H1 (cell line): ENCODE measurements around the gene ACSM3. TPM values are rescaled to one million over a fixed set of nuclear protein-coding genes. Genes with fewer than 3 reads are reported as not detected.

Experiments
- CTCF ChIA-PET: fragments of 300-600 bp; sonication (Branson Sonifier 250); formaldehyde crosslinking; loops from one replicate; lab custom pipeline; 2021; ENCODE audit not compliant: partially characterized antibody; lab: Charles Lee
- POLR2A ChIA-PET: fragments of 300-600 bp; sonication (Branson Sonifier 250); formaldehyde crosslinking; loops from one replicate; lab custom pipeline; 2021; ENCODE audit warnings: inconsistent platforms; ENCODE audit not compliant: partially characterized antibody; lab: Charles Lee
- DNase-seq, 2 experiments: peaks; one replicate each; pipeline versions ENCODE4 v3.0.0 to v3.0.0-alpha.2; 2010 to 2022; ENCODE audit warnings: low spot score in 2 of 2, low read depth in 1 of 2, mixed read lengths in 1 of 2
- FAIRE-seq: peaks from 2 replicates; lab custom pipeline; 2011; peaks lifted over from hg19 to GRCh38; lab: Jason Lieb, UNC
- H2AFZ ChIP-seq: 2 replicates; pipeline ENCODE4 v1.8.1; 2012; ENCODE audit warnings: low read length, inconsistent platforms
- H2AK5ac ChIP-seq: 2 replicates; pipeline ENCODE4 v1.6.1; 2013; ENCODE audit warnings: low read depth, low read length
- H2BK120ac ChIP-seq: replicated peaks from 2 replicates; pipeline ENCODE3; 2013; ENCODE audit warnings: low read depth, low read length, inconsistent platforms
- H2BK12ac ChIP-seq: 2 replicates; pipeline ENCODE4 v1.6.1; 2013; ENCODE audit warnings: low read depth, low read length
- H2BK15ac ChIP-seq: 2 replicates; pipeline ENCODE4 v1.6.1; 2013; ENCODE audit warnings: low read length
- H2BK20ac ChIP-seq: 2 replicates; pipeline ENCODE4 v1.6.1; 2013; ENCODE audit warnings: low read length
- H2BK5ac ChIP-seq: 2 replicates; pipeline ENCODE4 v1.6.1; 2013; ENCODE audit warnings: low read depth, low read length
- H3K14ac ChIP-seq: 2 replicates; pipeline ENCODE4 v1.6.1; 2013; ENCODE audit warnings: inconsistent platforms; ENCODE audit not compliant: insufficient read length
- H3K18ac ChIP-seq: 2 replicates; pipeline ENCODE4 v1.6.1; 2013; ENCODE audit warnings: low read length; ENCODE audit errors: extremely low read depth
- H3K23ac ChIP-seq: 2 replicates; pipeline ENCODE4 v1.6.1; 2013; ENCODE audit warnings: inconsistent platforms; ENCODE audit not compliant: insufficient read length
- H3K23me2 ChIP-seq: 2 replicates; pipeline ENCODE4 v1.6.1; 2013; ENCODE audit warnings: low read depth, low read length
- H3K27ac ChIP-seq: 2 replicates; pipeline ENCODE4 v1.6.1; 2011; ENCODE audit warnings: low read depth, low read length, inconsistent platforms
- H3K27me3 ChIP-seq, 4 experiments: replicated peaks in 1 of 4; 1 replicate in 1 of 4; 2 replicates in 3 of 4; pipeline versions ENCODE4 v1.6.1 to v1.8.1; 2011 to 2013; ENCODE audit warnings: low read length in 3 of 4, mild to moderate bottlenecking in 3 of 4, inconsistent platforms in 2 of 4, mixed read lengths in 2 of 4, moderate library complexity in 1 of 4; ENCODE audit not compliant: control insufficient read depth in 3 of 4, insufficient read depth in 3 of 4; ENCODE audit errors: extremely low read depth in 1 of 4
- H3K36me3 ChIP-seq, 4 experiments: 2 replicates each; pipeline versions ENCODE4 v1.6.1 to v1.8.1; 2011 to 2013; ENCODE audit warnings: mild to moderate bottlenecking in 4 of 4, low read length in 3 of 4, moderate library complexity in 2 of 4, control low read depth in 1 of 4, inconsistent platforms in 1 of 4; ENCODE audit not compliant: insufficient read depth in 4 of 4, control insufficient read depth in 2 of 4
- H3K4ac ChIP-seq: replicated peaks from 2 replicates; pipeline ENCODE3; 2013; ENCODE audit warnings: low read length, low read depth, mixed read lengths, inconsistent platforms; ENCODE audit not compliant: insufficient read length
- H3K4me1 ChIP-seq, 4 experiments: replicated peaks in 1 of 4; 1 replicate in 1 of 4; 2 replicates in 3 of 4; pipeline versions ENCODE4 v1.6.1 to v1.8.1; 2011 to 2013; ENCODE audit warnings: low read length in 3 of 4, inconsistent platforms in 2 of 4, mixed read lengths in 1 of 4; ENCODE audit not compliant: insufficient read depth in 4 of 4, control insufficient read depth in 3 of 4
- H3K4me2 ChIP-seq, 2 experiments: 2 replicates each; pipeline versions ENCODE4 v1.6.1 to v1.8.1; 2011 to 2013; ENCODE audit warnings: low read depth in 2 of 2, low read length in 2 of 2, control low read depth in 1 of 2, inconsistent platforms in 1 of 2, mild to moderate bottlenecking in 1 of 2; ENCODE audit not compliant: insufficient read depth in 1 of 2
- H3K4me3 ChIP-seq, 4 experiments: fragments of 200-600, 300-600 bp in 1 of 4; sonication (generic), shearing (Covaris generic), sonication (Bioruptor Twin) in 1 of 4; 2 replicates each; pipeline versions ENCODE4 v1.5.1 to v1.8.1; 2011 to 2016; ENCODE audit warnings: low read length in 4 of 4, low read depth in 3 of 4, control low read depth in 2 of 4, inconsistent platforms in 2 of 4, mild to moderate bottlenecking in 2 of 4, mixed read lengths in 1 of 4, moderate library complexity in 1 of 4; ENCODE audit not compliant: insufficient read depth in 2 of 4; ENCODE audit errors: extremely low read depth in 1 of 4
- H3K56ac ChIP-seq: replicated peaks from 2 replicates; pipeline ENCODE3; 2013; ENCODE audit warnings: low read depth, mild to moderate bottlenecking, mixed read lengths, low read length, inconsistent platforms; ENCODE audit not compliant: insufficient read length
- H3K79me1 ChIP-seq: 2 replicates; pipeline ENCODE4 v1.6.1; 2013; ENCODE audit warnings: low read depth, low read length, control low read depth
- H3K79me2 ChIP-seq, 2 experiments: 2 replicates each; pipeline versions ENCODE4 v1.6.1 to v1.8.1; 2012 to 2013; ENCODE audit warnings: low read length in 2 of 2, mild to moderate bottlenecking in 2 of 2, inconsistent platforms in 1 of 2; ENCODE audit not compliant: insufficient read depth in 2 of 2, control insufficient read depth in 1 of 2
- H3K9ac ChIP-seq, 4 experiments: replicated peaks in 1 of 4; 1 replicate in 1 of 4; 2 replicates in 3 of 4; pipeline versions ENCODE4 v1.6.1 to v1.8.1; 2011 to 2013; ENCODE audit warnings: low read depth in 3 of 4, low read length in 3 of 4, control low read depth in 2 of 4, mild to moderate bottlenecking in 2 of 4, moderate library complexity in 2 of 4, inconsistent platforms in 1 of 4; ENCODE audit errors: extremely low read depth in 1 of 4
- H3K9me3 ChIP-seq, 2 experiments: 2 replicates each; pipeline versions ENCODE4 v1.6.1 to v1.8.1; 2012 to 2013; ENCODE audit warnings: mild to moderate bottlenecking in 2 of 2, moderate library complexity in 2 of 2, control low read depth in 1 of 2, inconsistent platforms in 1 of 2, low read depth in 1 of 2, low read length in 1 of 2, mixed read lengths in 1 of 2; ENCODE audit not compliant: insufficient read depth in 2 of 2
- H4K20me1 ChIP-seq, 2 experiments: replicated peaks in 1 of 2; 2 replicates each; pipeline versions ENCODE3 to v1.8.1; 2011 to 2013; ENCODE audit warnings: inconsistent platforms in 2 of 2, low read length in 2 of 2, mild to moderate bottlenecking in 1 of 2; ENCODE audit not compliant: insufficient read depth in 2 of 2, control insufficient read depth in 1 of 2
- H4K5ac ChIP-seq: 2 replicates; pipeline ENCODE4 v1.6.1; 2013; ENCODE audit warnings: low read length, low read depth, mixed read lengths, inconsistent platforms; ENCODE audit not compliant: insufficient read length
- H4K8ac ChIP-seq: 2 replicates; pipeline ENCODE4 v1.8.0; 2013; ENCODE audit warnings: mild to moderate bottlenecking, moderate library complexity, low read length, inconsistent platforms; ENCODE audit not compliant: insufficient read depth; ENCODE audit errors: extremely low read depth
- H4K91ac ChIP-seq: replicated peaks from 2 replicates; pipeline ENCODE3; 2013; ENCODE audit warnings: low read length, mixed read lengths, inconsistent platforms; ENCODE audit not compliant: insufficient read length
- BACH1 ChIP-seq: IDR thresholded peaks from 2 replicates; pipeline ENCODE4 v1.6.1; 2012; ENCODE audit warnings: low read length, improper control_type of control experiment
- EP300 ChIP-seq, 2 experiments: IDR thresholded peaks; 1 replicate in 1 of 2; 2 replicates in 1 of 2; pipeline ENCODE4 v1.6.1; 2011 to 2012; ENCODE audit warnings: low read depth in 2 of 2, low read length in 2 of 2, mild to moderate bottlenecking in 2 of 2, borderline replicate concordance in 1 of 2, inconsistent platforms in 1 of 2, moderate library complexity in 1 of 2
- GTF2F1 ChIP-seq: IDR thresholded peaks from 2 replicates; pipeline ENCODE4 v1.6.1; 2012; ENCODE audit warnings: low read depth, low read length, improper control_type of control experiment, borderline replicate concordance
- HDAC2 ChIP-seq, 2 experiments: fragments of 300-600 bp in 1 of 2; sonication (generic) in 1 of 2; IDR thresholded peaks; 2 replicates each; pipeline ENCODE4 v1.6.1; 2011 to 2012; ENCODE audit warnings: low read depth in 2 of 2, low read length in 2 of 2, mild to moderate bottlenecking in 2 of 2, moderate library complexity in 2 of 2, borderline replicate concordance in 1 of 2, inconsistent platforms in 1 of 2
- KDM5A ChIP-seq: fragments of 200-600 bp; IDR thresholded peaks from 2 replicates; pipeline ENCODE4 v1.7.1; 2012; ENCODE audit warnings: mild to moderate bottlenecking, low read length, inconsistent platforms, mixed read lengths
- MAFK ChIP-seq: IDR thresholded peaks from 2 replicates; pipeline ENCODE4 v1.6.1; 2012; ENCODE audit warnings: low read depth, mild to moderate bottlenecking, improper control_type of control experiment, low read length
- RAD21 ChIP-seq, 2 experiments: IDR thresholded peaks in 1 of 2; conservative IDR thresholded peaks in 1 of 2; 2 replicates each; pipeline ENCODE4 v1.6.1; 2011; ENCODE audit warnings: low read depth in 2 of 2, low read length in 2 of 2, improper control_type of control experiment in 1 of 2, inconsistent platforms in 1 of 2, mild to moderate bottlenecking in 1 of 2, moderate library complexity in 1 of 2
- SRF ChIP-seq: IDR thresholded peaks from 2 replicates; pipeline ENCODE4 v1.6.1; 2011; ENCODE audit warnings: mild to moderate bottlenecking, low read depth, low read length, moderate library complexity
- WGBS, 2 experiments: shearing (Covaris generic) in 1 of 2; methylation state at CpG; one replicate each; pipeline versions ENCODE4 v1.1.6 to v1.1.7; 2013 to 2015; ENCODE audit warnings: low lambda C conversion rate in 2 of 2, mixed read lengths in 2 of 2, inconsistent platforms in 1 of 2, low coverage in 1 of 2, missing lambda C conversion rate in 1 of 2; ENCODE audit not compliant: insufficient replicate concordance in 2 of 2, insufficient coverage in 1 of 2, insufficient read length in 1 of 2; ENCODE audit errors: extremely low coverage in 1 of 2, missing lambda C conversion rate in 1 of 2; 5-methylcytosine and 5-hydroxymethylcytosine counted together
- polyA plus RNA-seq, 7 experiments: library from polyadenylated mRNA; depleted of rRNA in 3 of 7; stranded (reverse) in 5 of 7; unstranded in 2 of 7; fragments of >200 nt in 5 of 7; fragments of 200-250 nt in 2 of 7; gene quantifications; 1 replicate in 5 of 7; 2 replicates in 1 of 7; 4 replicates in 1 of 7; pipeline versions ENCODE4 v1.2.1 to v1.2.3, GENCODE V29; 2011 to 2013; ENCODE audit warnings: missing spikeins in 2 of 7, mixed read lengths in 2 of 7
- total RNA-seq: library from RNA; stranded (reverse); fragmentation: NEBNext Ultra II Directional; extraction: Animal tissue kit (Norgen Biotek cat#: 25700); gene quantifications from 2 replicates; pipeline ENCODE4 v1.2.1, GENCODE V29; 2021
- TF ChIP-seq, protein P1 (sequence below), 3 experiments: IDR thresholded peaks; 1 replicate in 2 of 3; 2 replicates in 1 of 3; pipeline versions ENCODE4 v1.5.1 to v1.6.1; 2011; ENCODE audit warnings: low read length in 3 of 3, mild to moderate bottlenecking in 3 of 3, inconsistent platforms in 2 of 3, low read depth in 1 of 3, moderate library complexity in 1 of 3; ENCODE audit not compliant: insufficient read depth in 1 of 3; ENCODE audit errors: control extremely low read depth in 1 of 3

ACSM3 gene
- total and polyA plus RNA-seq, 2 of the 8 experiments (the other 6 are each of a cell fraction or from before 2014, with no cell fraction given) = 5.7 to 6.2 TPM

DNA sequence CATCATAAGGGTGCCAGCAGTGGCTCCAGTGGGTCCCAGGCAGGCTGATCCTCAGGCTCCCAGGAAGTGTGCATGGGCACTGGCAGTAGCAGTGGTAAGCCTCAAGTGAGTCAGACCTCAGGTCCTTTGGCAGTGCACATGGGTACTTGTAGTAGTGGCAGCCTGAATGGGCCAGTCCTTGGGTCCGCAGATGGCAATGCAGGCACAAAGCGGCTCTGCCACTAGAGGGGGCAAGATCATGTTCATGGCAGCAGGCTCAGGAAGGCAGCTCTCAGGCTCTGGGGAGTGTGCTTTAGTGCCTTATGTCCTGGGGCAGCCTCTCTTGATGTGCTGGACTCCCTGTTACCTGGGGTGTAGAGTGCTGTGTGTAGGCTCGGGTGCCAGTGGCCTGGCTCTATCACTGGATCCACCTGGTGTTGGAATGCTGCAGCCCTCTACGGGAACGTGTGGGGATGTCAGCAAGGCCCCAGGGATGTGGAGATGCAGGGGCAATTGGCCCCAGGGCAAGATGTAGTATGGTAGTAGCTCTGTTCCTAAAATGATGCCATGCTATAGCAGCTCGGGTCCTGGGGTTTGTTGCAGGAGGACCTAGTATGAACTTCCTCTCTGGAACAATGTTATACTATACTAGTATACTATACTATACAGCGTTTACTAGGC lies 11.0 kb downstream of the ACSM3 start:
- no peaks in the 10 kb centered on the region for H3K79me2 ChIP-seq
- no peak overlapping the region for H3K9ac ChIP-seq
- WGBS, 2 experiments = 48% methylated on average over 7 of the region's 7 CpGs; no CpG with 5 or more reads in 1 of the 2 experiments
- H3K23me2 ChIP-seq = no peaks in the 10 kb centered on the region
- H2AFZ ChIP-seq = no peak overlapping the region
- no peaks in the 10 kb centered on the region for H3K79me1 ChIP-seq
- H2BK15ac ChIP-seq = peak overlapping the region; percentile 46; the same call in 1 of the 2 replicates
- H3K56ac ChIP-seq = no peak overlapping the region
- H3K4me3 ChIP-seq = no peak overlapping the region
- no peak overlapping the region for H4K8ac ChIP-seq
- H3K18ac ChIP-seq = no peak overlapping the region
- 0 out of 2 replicates have a peak overlapping the region, but pooled peaks have one; percentile 50 for H2BK12ac ChIP-seq
- FAIRE-seq = peak; percentile 83
- H3K36me3 ChIP-seq = no peaks in the 10 kb centered on the region
- H3K27me3 ChIP-seq = no peaks in the 10 kb centered on the region
- H3K14ac ChIP-seq = no peak overlapping the region
- H3K4me2 ChIP-seq = no peak overlapping the region
- DNase-seq = peak; percentile 80 to 90
- H3K9me3 ChIP-seq = no peaks in the 10 kb centered on the region
- H4K91ac ChIP-seq = no peak overlapping the region
- H3K23ac ChIP-seq = no peak overlapping the region
- H2BK5ac ChIP-seq = no peak overlapping the region
- H2AK5ac ChIP-seq = no peak overlapping the region
- H4K5ac ChIP-seq = no peak overlapping the region
- CTCF ChIA-PET = interaction anchor here (0.6 to 3.0 kb wide), 16 partner anchors 8 to 1824 kb away, joined by 3 to 12 read pairs (median 4); no protein-coding TSS in a partner anchor
- H3K27ac ChIP-seq = no peak overlapping the region
- no peaks in the 10 kb centered on the region for H4K20me1 ChIP-seq
- no peak overlapping the region for H2BK20ac ChIP-seq
- POLR2A ChIA-PET = interaction anchor here (0.8 to 1.6 kb wide), 3 partner anchors 9 to 32 kb away, joined by 3 to 7 read pairs (median 6); partner anchors contain the start of genes ERI2 and REXO5
- H2BK120ac ChIP-seq = no peak overlapping the region
- no peak overlapping the region for H3K4ac ChIP-seq
- no peaks in the 10 kb centered on the region; a peak in 1 of 7 replicates for H3K4me1 ChIP-seq
- TF ChIP-seq SRF (no peak), HDAC2 (IDR thresholded peaks at IDR 0.05; ENCODE audit: borderline replicate concordance in 1 of 2, low read depth in 2 of 2, low read length in 2 of 2) (no peak), BACH1 (no peak), MAFK (no peak), EP300 (IDR thresholded peaks at IDR 0.05; ENCODE audit: borderline replicate concordance in 1 of 2, low read depth in 2 of 2, low read length in 2 of 2) (no peak), KDM5A (no peak), GTF2F1 (no peak), RAD21 (IDR thresholded peaks at IDR 0.05 in 1 of 2, conservative IDR thresholded peaks at IDR 0.05 in 1 of 2; ENCODE audit: low read depth in 2 of 2, low read length in 2 of 2) (peak; percentile 73 to 81)
- TF ChIP-seq, protein P1, sequence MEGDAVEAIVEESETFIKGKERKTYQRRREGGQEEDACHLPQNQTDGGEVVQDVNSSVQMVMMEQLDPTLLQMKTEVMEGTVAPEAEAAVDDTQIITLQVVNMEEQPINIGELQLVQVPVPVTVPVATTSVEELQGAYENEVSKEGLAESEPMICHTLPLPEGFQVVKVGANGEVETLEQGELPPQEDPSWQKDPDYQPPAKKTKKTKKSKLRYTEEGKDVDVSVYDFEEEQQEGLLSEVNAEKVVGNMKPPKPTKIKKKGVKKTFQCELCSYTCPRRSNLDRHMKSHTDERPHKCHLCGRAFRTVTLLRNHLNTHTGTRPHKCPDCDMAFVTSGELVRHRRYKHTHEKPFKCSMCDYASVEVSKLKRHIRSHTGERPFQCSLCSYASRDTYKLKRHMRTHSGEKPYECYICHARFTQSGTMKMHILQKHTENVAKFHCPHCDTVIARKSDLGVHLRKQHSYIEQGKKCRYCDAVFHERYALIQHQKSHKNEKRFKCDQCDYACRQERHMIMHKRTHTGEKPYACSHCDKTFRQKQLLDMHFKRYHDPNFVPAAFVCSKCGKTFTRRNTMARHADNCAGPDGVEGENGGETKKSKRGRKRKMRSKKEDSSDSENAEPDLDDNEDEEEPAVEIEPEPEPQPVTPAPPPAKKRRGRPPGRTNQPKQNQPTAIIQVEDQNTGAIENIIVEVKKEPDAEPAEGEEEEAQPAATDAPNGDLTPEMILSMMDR (IDR thresholded peaks at IDR 0.05; ENCODE audit: control extremely low read depth in 1 of 3, insufficient read depth in 1 of 3, low read depth in 1 of 3, low read length in 3 of 3) = peak; percentile 80 to 99 (median 97)
